Endothelial cell of umbilical vein (primary cell): ENCODE data around the gene LATS1. TPM values are rescaled to one million over a fixed set of nuclear protein-coding genes. Genes with fewer than 3 reads are reported as not detected.
A peak's percentile ranks its signal among the peaks of the same experiment; 100 is the strongest.
"Not testable (repeated sequence)": the region's sequence is repeated elsewhere in the genome, so short reads cannot be mapped to it uniquely, and the experiment has no call there.

Source experiments
- BruUV-seq: library from RNA; stranded (reverse); fragments of 400-500 nt; replicated peaks from 2 replicates; lab custom pipeline; 2021; lab: Mats Ljungman, UMichigan
- CTCF ChIA-PET: fragments of 300-600, 350-600 bp; sonication (Branson Sonifier 250); formaldehyde crosslinking; loops from one replicate; lab custom pipeline; 2021; ENCODE audit warnings: antibody characterized with exemption, inconsistent platforms; lab: Charles Lee
- POLR2A ChIA-PET: fragments of 300-600, 350-600 bp; sonication (Branson Sonifier 250); formaldehyde crosslinking; loops from one replicate; lab custom pipeline; 2021; ENCODE audit warnings: antibody characterized with exemption, inconsistent platforms; lab: Charles Lee
- DNase-seq: peaks from one replicate; pipeline ENCODE4 v3.0.0-alpha.2; 2011; ENCODE audit warnings: low read depth, low spot score
- FAIRE-seq: peaks from 2 replicates; lab custom pipeline; 2011; peaks lifted over from hg19 to GRCh38; lab: Jason Lieb, UNC
- H2AFZ ChIP-seq: 2 replicates; pipeline ENCODE4 v1.6.0; 2012; ENCODE audit warnings: low read depth, low read length, control low read depth, inconsistent platforms
- H3K27ac ChIP-seq: 2 replicates; pipeline ENCODE4 v1.5.1; 2011; ENCODE audit warnings: low read depth, mild to moderate bottlenecking, control low read depth, low read length, moderate library complexity; ENCODE audit not compliant: insufficient read depth
- H3K27me3 ChIP-seq, 2 experiments: 2 replicates each; pipeline versions ENCODE4 v1.6.0 to v1.6.1; 2011; ENCODE audit warnings: low read length in 2 of 2, mixed read lengths in 1 of 2; ENCODE audit not compliant: control insufficient read depth in 2 of 2, insufficient read depth in 2 of 2
- H3K36me3 ChIP-seq, 2 experiments: 2 replicates in 1 of 2; 3 replicates in 1 of 2; pipeline ENCODE4 v1.5.1; 2011; ENCODE audit warnings: low read length in 2 of 2, mild to moderate bottlenecking in 1 of 2, moderate library complexity in 1 of 2; ENCODE audit not compliant: control insufficient read depth in 2 of 2, insufficient read depth in 2 of 2; ENCODE audit errors: extremely low read depth in 1 of 2
- H3K4me1 ChIP-seq: 3 replicates; pipeline ENCODE4 v1.5.1; 2011; ENCODE audit warnings: mild to moderate bottlenecking, low read length; ENCODE audit not compliant: control insufficient read depth, insufficient read depth; ENCODE audit errors: extremely low read depth
- H3K4me2 ChIP-seq: 2 replicates; pipeline ENCODE4 v1.6.1; 2011; ENCODE audit warnings: low read length, control low read depth, mixed read lengths; ENCODE audit not compliant: insufficient read depth
- H3K4me3 ChIP-seq, 3 experiments: fragments of 200-600 bp in 1 of 3; sonication (generic), shearing (Covaris generic) in 1 of 3; replicated peaks in 1 of 3; 2 replicates each; pipeline ENCODE4 v1.5.1; 2011 to 2016; ENCODE audit warnings: control low read depth in 3 of 3, low read length in 3 of 3, mild to moderate bottlenecking in 2 of 3, inconsistent platforms in 1 of 3, low read depth in 1 of 3, moderate library complexity in 1 of 3; ENCODE audit not compliant: insufficient read depth in 1 of 3
- H3K79me2 ChIP-seq: 2 replicates; pipeline ENCODE4 v1.6.0; 2012; ENCODE audit warnings: low read length, inconsistent platforms; ENCODE audit not compliant: control insufficient read depth, insufficient read depth
- H3K9ac ChIP-seq: replicated peaks from 2 replicates; pipeline ENCODE3; 2011; ENCODE audit warnings: low read length, control low read depth; ENCODE audit not compliant: insufficient read depth; ENCODE audit errors: extremely low read depth
- H3K9me1 ChIP-seq: replicated peaks from 3 replicates; pipeline ENCODE4 v1.6.0; 2011; ENCODE audit warnings: mild to moderate bottlenecking, low read length; ENCODE audit not compliant: control insufficient read depth, insufficient read depth; ENCODE audit errors: extremely low read depth
- H3K9me3 ChIP-seq: replicated peaks from 2 replicates; pipeline ENCODE4 v1.5.1; 2012; ENCODE audit warnings: low read length, inconsistent platforms; ENCODE audit not compliant: control insufficient read depth, insufficient read depth
- H4K20me1 ChIP-seq: replicated peaks from 2 replicates; pipeline ENCODE3; 2011; ENCODE audit warnings: mild to moderate bottlenecking, low read length; ENCODE audit not compliant: control insufficient read depth, insufficient read depth; ENCODE audit errors: extremely low read depth
- GATA2 ChIP-seq: IDR thresholded peaks from 2 replicates; pipeline ENCODE4 v1.7.0; 2011; ENCODE audit warnings: low read depth, mild to moderate bottlenecking, moderate library complexity, mixed read lengths, low read length; ENCODE audit not compliant: insufficient read length, insufficient read depth
- JUN ChIP-seq: IDR thresholded peaks from 2 replicates; pipeline ENCODE4 v1.6.1; 2011; ENCODE audit warnings: borderline replicate concordance, low read depth; ENCODE audit not compliant: insufficient read length, insufficient read depth
- MYC ChIP-seq: IDR thresholded peaks from one replicate; pipeline ENCODE4 v1.6.1; 2011; ENCODE audit warnings: mild to moderate bottlenecking, low read depth, low read length
- POLR2A ChIP-seq: IDR thresholded peaks from 2 replicates; pipeline ENCODE4 v1.6.1; 2012; ENCODE audit warnings: low read depth, mild to moderate bottlenecking, control low read depth, low read length
- POLR2AphosphoS5 ChIP-seq: IDR thresholded peaks from 2 replicates; pipeline ENCODE4 v1.6.1; 2012; ENCODE audit warnings: low read depth, mild to moderate bottlenecking, control low read depth, low read length, moderate library complexity; ENCODE audit not compliant: insufficient read depth
- dilution Hi-C: fragments of 300-500 bp; cut with MboI; formaldehyde crosslinking; loops from one replicate; pipeline ENCODE4 v1.15.0; 2019; ENCODE audit warnings: low sequenced_read_pairs; ENCODE audit not compliant: extremely low pct_ligation_motif_present
- intact Hi-C: fragments of 100-400 bp; cut with micrococcal nuclease; formaldehyde crosslinking; loops from one replicate; pipeline ENCODE4 v1.10.0; 2022
- polyA plus RNA-seq, 4 experiments: library from polyadenylated mRNA; depleted of rRNA in 3 of 4; stranded (reverse) in 3 of 4; unstranded in 1 of 4; fragments of >200 nt; gene quantifications; 2 replicates each; pipeline versions ENCODE4 v1.2.1 to v1.2.3, GENCODE V29; 2011 to 2012; ENCODE audit warnings: missing spikeins in 1 of 4
- total RNA-seq: library from RNA; stranded (reverse); gene quantifications from 2 replicates; pipeline ENCODE4 v1.2.3, GENCODE V29; 2021
- TF ChIP-seq, protein P1 (sequence below), 2 donors: IDR thresholded peaks; 1 replicate in 1 of 2; 2 replicates in 1 of 2; pipeline ENCODE4 v1.5.1; 2011; ENCODE audit warnings: low read length in 2 of 2, mild to moderate bottlenecking in 2 of 2, moderate library complexity in 2 of 2, control low read depth in 1 of 2, inconsistent platforms in 1 of 2, low read depth in 1 of 2; ENCODE audit not compliant: insufficient read depth in 1 of 2; ENCODE audit errors: extremely low read depth in 1 of 2
- TF ChIP-seq, protein P2 (sequence below): IDR thresholded peaks from 2 replicates; pipeline ENCODE4 v1.6.1; 2011; ENCODE audit not compliant: insufficient read depth, insufficient read length

LATS1 gene
- total and polyA plus RNA-seq, 2 donors (not counting 3 experiments of a cell fraction or from before 2014, with no cell fraction given): 8.4 to 27.6 TPM

DNA sequence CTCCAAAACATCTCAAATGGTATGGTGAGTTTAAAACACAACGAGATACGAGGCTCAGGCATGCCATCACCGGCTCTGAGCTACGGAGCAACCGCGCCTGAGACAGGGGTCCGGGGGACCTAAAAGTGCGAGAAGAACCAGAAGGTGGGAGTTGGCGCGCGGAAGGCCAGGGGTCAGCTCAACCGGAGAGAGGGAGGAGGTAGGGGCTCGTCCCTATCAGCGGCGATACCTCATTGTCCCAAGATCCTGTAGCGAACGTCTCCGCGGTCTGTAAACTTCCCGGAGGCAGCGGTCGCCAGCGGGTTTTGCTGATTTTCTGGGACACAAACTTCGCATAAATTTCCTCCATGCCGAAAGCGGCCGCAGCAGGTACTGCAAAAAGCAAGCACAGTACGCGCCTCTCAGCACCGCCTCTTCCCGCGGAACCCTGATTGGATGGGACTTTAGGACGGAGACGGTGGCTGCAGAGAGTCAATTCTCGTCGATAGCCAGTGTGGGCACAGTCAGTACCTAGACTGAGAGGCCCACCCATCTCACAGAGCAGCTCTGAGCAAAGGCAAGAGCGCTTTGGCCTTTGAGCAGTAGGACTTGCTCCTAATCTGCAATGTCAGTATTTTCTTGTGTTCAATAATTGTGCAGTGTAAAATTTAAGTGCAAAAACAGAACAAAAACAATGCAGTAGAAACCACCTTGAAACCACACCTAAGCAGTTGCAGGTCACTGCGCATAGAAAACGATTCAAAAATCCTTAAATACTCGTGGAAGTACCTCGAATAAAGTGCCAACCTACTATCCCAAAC, 28.4 kb upstream of the LATS1 start, which contains the start of gene NUP43:
Gene NUP43, minus strand, starts transcription at position 383 of the 800 bp plus-strand sequence. Its CDS starts 34 bp downstream, at position 349.
- intact Hi-C loops (loop anchor here (1.0 kb wide), 3 partner anchors 28 to 200 kb away; partner anchors contain the start of genes LATS1 and PPIL4), dilution Hi-C loops (no loop called here)
- peaks cover 3 to 9% of the 10 kb centered on the region in 2 experiments for H3K36me3 ChIP-seq
- no peaks in the 10 kb centered on the region for H4K20me1 ChIP-seq
- POLR2A ChIA-PET: no interaction called here
- H3K9me3 ChIP-seq: no peaks in the 10 kb centered on the region
- H3K4me3 ChIP-seq: peak within 1 kb of the TSS; percentile 83 to 97 (median 96)
- peak within 1 kb of the TSS; percentile 47 for H3K27ac ChIP-seq
- H2AFZ ChIP-seq: peak within 1 kb of the TSS; percentile 94
- H3K27me3 ChIP-seq: no peaks in the 10 kb centered on the region
- peaks cover 33% of the 10 kb centered on the region for H3K79me2 ChIP-seq
- DNase-seq (peak; percentile 92), FAIRE-seq (peak; percentile 92)
- peaks cover 12% of the 10 kb centered on the region for H3K4me1 ChIP-seq
- peak within 1 kb of the TSS; percentile 90 for H3K4me2 ChIP-seq
- H3K9me1 ChIP-seq: no peaks in the 10 kb centered on the region
- H3K9ac ChIP-seq: peak within 1 kb of the TSS; percentile 89
- TSS peak; percentile 64 for BruUV-seq
- CTCF ChIA-PET: interaction anchor here (0.9 to 2.5 kb wide), 2 partner anchors 23 to 28 kb away, joined by 3 to 10 read pairs; partner anchors contain the start of gene LATS1
- TF ChIP-seq, protein P1, sequence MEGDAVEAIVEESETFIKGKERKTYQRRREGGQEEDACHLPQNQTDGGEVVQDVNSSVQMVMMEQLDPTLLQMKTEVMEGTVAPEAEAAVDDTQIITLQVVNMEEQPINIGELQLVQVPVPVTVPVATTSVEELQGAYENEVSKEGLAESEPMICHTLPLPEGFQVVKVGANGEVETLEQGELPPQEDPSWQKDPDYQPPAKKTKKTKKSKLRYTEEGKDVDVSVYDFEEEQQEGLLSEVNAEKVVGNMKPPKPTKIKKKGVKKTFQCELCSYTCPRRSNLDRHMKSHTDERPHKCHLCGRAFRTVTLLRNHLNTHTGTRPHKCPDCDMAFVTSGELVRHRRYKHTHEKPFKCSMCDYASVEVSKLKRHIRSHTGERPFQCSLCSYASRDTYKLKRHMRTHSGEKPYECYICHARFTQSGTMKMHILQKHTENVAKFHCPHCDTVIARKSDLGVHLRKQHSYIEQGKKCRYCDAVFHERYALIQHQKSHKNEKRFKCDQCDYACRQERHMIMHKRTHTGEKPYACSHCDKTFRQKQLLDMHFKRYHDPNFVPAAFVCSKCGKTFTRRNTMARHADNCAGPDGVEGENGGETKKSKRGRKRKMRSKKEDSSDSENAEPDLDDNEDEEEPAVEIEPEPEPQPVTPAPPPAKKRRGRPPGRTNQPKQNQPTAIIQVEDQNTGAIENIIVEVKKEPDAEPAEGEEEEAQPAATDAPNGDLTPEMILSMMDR (IDR thresholded peaks at IDR 0.05; ENCODE audit: extremely low read depth in 1 of 2, insufficient read depth in 1 of 2, low read depth in 1 of 2, low read length in 2 of 2): peak; percentile 34 to 53
- TF ChIP-seq GATA2 (no peak), JUN (no peak), MYC (no peak), POLR2A (peak; percentile 82), POLR2AphosphoS5 (peak; percentile 63)
- TF ChIP-seq, protein P2, sequence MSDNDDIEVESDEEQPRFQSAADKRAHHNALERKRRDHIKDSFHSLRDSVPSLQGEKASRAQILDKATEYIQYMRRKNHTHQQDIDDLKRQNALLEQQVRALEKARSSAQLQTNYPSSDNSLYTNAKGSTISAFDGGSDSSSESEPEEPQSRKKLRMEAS: peak; percentile 17

DNA sequence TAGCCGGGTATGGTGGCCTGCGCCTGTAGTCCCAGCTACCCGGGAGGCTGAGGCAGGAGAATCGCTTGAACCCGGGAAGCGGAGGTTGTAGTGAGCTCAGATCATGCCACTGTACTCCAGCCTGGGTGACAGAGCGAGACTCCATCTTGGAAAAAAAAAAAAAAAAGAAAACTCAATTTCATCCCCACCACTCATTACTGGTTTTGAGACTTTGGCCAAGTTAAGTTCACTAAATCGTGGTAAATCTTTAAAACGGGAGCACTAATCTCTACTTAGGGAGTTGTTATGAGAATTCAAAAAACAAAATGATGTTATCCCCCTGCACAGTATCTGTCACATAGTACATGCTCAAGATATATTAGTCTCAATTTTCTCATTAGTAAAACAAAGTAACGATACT, 27.4 kb upstream of the LATS1 start:
- Histone ChIP-seq H3K27ac (peak overlapping the region; percentile 47), H3K4me2 (peak overlapping the region; percentile 90), H3K9ac (peak overlapping the region; percentile 89), H3K4me3 (peak overlapping the region in 2 of 3 experiments; percentile 83 to 96), H3K79me2 (peaks cover 22% of the 10 kb centered on the region)
- intact Hi-C loops, H2AFZ ChIP-seq, H3K9me1 ChIP-seq, FAIRE-seq, CTCF ChIA-PET, H4K20me1 ChIP-seq, H3K4me1 ChIP-seq, H3K9me3 ChIP-seq, H3K27me3 ChIP-seq, DNase-seq, BruUV-seq, dilution Hi-C loops, H3K36me3 ChIP-seq: not testable (repeated sequence)
- POLR2A ChIA-PET: interaction anchor here (0.5 kb wide), 1 partner anchor 8 kb away, joined by 3 read pairs; no protein-coding TSS in a partner anchor
